ENCODE results near the gene MOSMO. TPM values are rescaled to one million over a fixed set of nuclear protein-coding genes. Genes with fewer than 3 reads are reported as not detected.

Gene MOSMO
- total and polyA plus RNA-seq, 2 donors (not counting 1 experiment from before 2014, with no cell fraction given): 13.0 to 20.2 TPM

DNA sequence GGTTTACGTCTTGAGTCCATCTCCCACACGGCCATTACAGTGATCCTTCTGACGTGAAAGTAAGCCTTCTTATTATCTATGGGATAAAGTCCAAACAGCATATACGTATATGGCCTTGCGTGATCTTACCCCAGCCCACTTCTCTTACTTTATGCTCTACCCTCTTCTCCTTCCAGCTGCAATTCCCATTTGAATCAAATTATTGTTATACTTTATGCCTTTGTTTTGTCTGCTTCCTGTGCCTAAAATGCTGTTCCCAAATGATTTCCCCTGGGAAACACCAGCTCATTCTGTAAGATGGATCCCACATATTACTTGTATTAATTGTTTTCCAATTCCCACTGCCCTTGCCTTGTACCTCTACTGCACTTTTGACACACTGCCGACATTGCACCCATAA lies 43.6 kb upstream of the MOSMO start:
- Histone ChIP-seq H3K36me3 (replicated peaks in 1 of 2; ENCODE audit: control extremely low read depth in 1 of 2, control insufficient read depth in 1 of 2, extremely low read depth in 1 of 2, insufficient read depth in 2 of 2, low read length in 1 of 2) (peaks cover 9 to 94% of the 10 kb centered on the region in 2 experiments), H3K79me2 (ENCODE audit: control insufficient read depth, insufficient read depth, low read length) (peaks cover 15% of the 10 kb centered on the region), H2AFZ (ENCODE audit: insufficient read depth, low read depth, low read length, poor library complexity, severe bottlenecking) (no peak overlapping the region), H3K4me2 (replicated peaks; ENCODE audit: low read depth, low read length, poor library complexity, severe bottlenecking) (no peak overlapping the region), H3K9ac (ENCODE audit: low read length) (no peak overlapping the region), H3K4me3 (ENCODE audit: control extremely low read depth in 1 of 5, extremely low read depth in 1 of 5, insufficient read depth in 1 of 5, low read depth in 2 of 5, low read length in 4 of 5) (no peak overlapping the region), H3K9me3 (ENCODE audit: control extremely low read depth in 1 of 3, control insufficient read depth in 2 of 3, insufficient read depth in 1 of 3, low read length in 2 of 3) (no peaks in the 10 kb centered on the region), H4K20me1 (ENCODE audit: control insufficient read depth, insufficient read depth, low read length, poor library complexity, severe bottlenecking) (peaks cover 25% of the 10 kb centered on the region), H3K27ac (ENCODE audit: low read length in 2 of 2) (no peak overlapping the region), H3K4me1 (ENCODE audit: control insufficient read depth in 2 of 2, insufficient read depth in 2 of 2, low read length in 2 of 2) (no peaks in the 10 kb centered on the region), H3K27me3 (replicated peaks in 1 of 4; ENCODE audit: control extremely low read depth in 1 of 4, control insufficient read depth in 3 of 4, insufficient read depth in 4 of 4, low read length in 3 of 4) (no peaks in the 10 kb centered on the region)
- ChIA-PET CTCF (interaction anchor here (1.3 kb wide), 1 partner anchor 15 kb away, joined by 6 read pairs; no protein-coding TSS in a partner anchor), POLR2A (no interaction called here)
- DNase-seq (no peak), ATAC-seq (ENCODE audit: low read depth) (no peak)
- 100% methylated on average over 1 of the region's 6 CpGs for WGBS (ENCODE audit: insufficient coverage)
- TF ChIP-seq, protein P1, sequence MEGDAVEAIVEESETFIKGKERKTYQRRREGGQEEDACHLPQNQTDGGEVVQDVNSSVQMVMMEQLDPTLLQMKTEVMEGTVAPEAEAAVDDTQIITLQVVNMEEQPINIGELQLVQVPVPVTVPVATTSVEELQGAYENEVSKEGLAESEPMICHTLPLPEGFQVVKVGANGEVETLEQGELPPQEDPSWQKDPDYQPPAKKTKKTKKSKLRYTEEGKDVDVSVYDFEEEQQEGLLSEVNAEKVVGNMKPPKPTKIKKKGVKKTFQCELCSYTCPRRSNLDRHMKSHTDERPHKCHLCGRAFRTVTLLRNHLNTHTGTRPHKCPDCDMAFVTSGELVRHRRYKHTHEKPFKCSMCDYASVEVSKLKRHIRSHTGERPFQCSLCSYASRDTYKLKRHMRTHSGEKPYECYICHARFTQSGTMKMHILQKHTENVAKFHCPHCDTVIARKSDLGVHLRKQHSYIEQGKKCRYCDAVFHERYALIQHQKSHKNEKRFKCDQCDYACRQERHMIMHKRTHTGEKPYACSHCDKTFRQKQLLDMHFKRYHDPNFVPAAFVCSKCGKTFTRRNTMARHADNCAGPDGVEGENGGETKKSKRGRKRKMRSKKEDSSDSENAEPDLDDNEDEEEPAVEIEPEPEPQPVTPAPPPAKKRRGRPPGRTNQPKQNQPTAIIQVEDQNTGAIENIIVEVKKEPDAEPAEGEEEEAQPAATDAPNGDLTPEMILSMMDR (IDR thresholded peaks at IDR 0.05): no peak
- TF ChIP-seq EZH2 (IDR thresholded peaks at IDR 0.05; ENCODE audit: borderline replicate concordance, insufficient read depth, low read depth, low read length, poor library complexity, severe bottlenecking): no peak
- no peak overlapping the region for H3K4me3 Mint-ChIP-seq
- no peaks in the 10 kb centered on the region for H3K27me3 Mint-ChIP-seq
- H3K27ac Mint-ChIP-seq: no peak overlapping the region
- no peaks in the 10 kb centered on the region for H3K9me3 Mint-ChIP-seq (ENCODE audit: insufficient read depth)
- H3K4me1 Mint-ChIP-seq: no peaks in the 10 kb centered on the region
- intact Hi-C loops (cut with micrococcal nuclease): no loop called here

DNA sequence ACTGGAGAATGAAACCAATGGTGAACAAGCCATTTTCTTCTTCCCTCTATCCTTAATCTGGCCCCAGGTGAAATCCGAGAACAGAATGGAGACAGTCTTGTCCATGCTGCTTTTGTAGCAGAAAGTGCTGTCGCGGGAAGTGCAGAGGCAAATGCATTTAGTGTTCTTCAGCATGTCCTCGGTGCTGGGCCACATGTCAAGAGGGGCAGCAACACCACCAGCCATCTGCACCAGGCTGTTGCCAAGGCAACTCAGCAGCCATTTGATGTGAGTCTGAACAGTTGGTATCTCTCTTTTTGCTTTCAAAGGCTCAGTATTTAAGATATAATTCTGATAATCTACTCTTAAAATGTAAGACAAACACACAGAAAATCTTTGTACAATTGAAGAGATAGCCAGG lies 36.1 kb upstream of the MOSMO start:
- no peak overlapping the region for H3K4me3 ChIP-seq (ENCODE audit: control extremely low read depth in 1 of 5, extremely low read depth in 1 of 5, insufficient read depth in 1 of 5, low read depth in 2 of 5, low read length in 4 of 5)
- H3K4me2 ChIP-seq (replicated peaks; ENCODE audit: low read depth, low read length, poor library complexity, severe bottlenecking): no peak overlapping the region
- Mint-ChIP-seq H3K9me3 (ENCODE audit: insufficient read depth) (no peaks in the 10 kb centered on the region), H3K27ac (no peak overlapping the region), H3K4me1 (no peaks in the 10 kb centered on the region), H3K4me3 (no peak overlapping the region), H3K27me3 (no peaks in the 10 kb centered on the region)
- H3K4me1 ChIP-seq (ENCODE audit: control insufficient read depth in 2 of 2, insufficient read depth in 2 of 2, low read length in 2 of 2): no peaks in the 10 kb centered on the region
- no peak for ATAC-seq (ENCODE audit: low read depth)
- no peak overlapping the region for H3K9ac ChIP-seq (ENCODE audit: low read length)
- intact Hi-C loops (cut with micrococcal nuclease): no loop called here
- TF ChIP-seq, protein P1 (IDR thresholded peaks at IDR 0.05): no peak
- no peak for TF ChIP-seq EZH2 (IDR thresholded peaks at IDR 0.05; ENCODE audit: borderline replicate concordance, insufficient read depth, low read depth, low read length, poor library complexity, severe bottlenecking)
- no peaks in the 10 kb centered on the region for H4K20me1 ChIP-seq (ENCODE audit: control insufficient read depth, insufficient read depth, low read length, poor library complexity, severe bottlenecking)
- no peak overlapping the region for H2AFZ ChIP-seq (ENCODE audit: insufficient read depth, low read depth, low read length, poor library complexity, severe bottlenecking)
- ChIA-PET POLR2A (no interaction called here), CTCF (no interaction called here)
- no peaks in the 10 kb centered on the region for H3K27me3 ChIP-seq (replicated peaks in 1 of 4; ENCODE audit: control extremely low read depth in 1 of 4, control insufficient read depth in 3 of 4, insufficient read depth in 4 of 4, low read length in 3 of 4)
- WGBS (ENCODE audit: insufficient coverage): 98% methylated on average over 4 of the region's 4 CpGs
- no peak overlapping the region for H3K27ac ChIP-seq (ENCODE audit: low read length in 2 of 2)
- no peaks in the 10 kb centered on the region for H3K79me2 ChIP-seq (ENCODE audit: control insufficient read depth, insufficient read depth, low read length)
- no peak for DNase-seq
- H3K9me3 ChIP-seq (ENCODE audit: control extremely low read depth in 1 of 3, control insufficient read depth in 2 of 3, insufficient read depth in 1 of 3, low read length in 2 of 3): no peaks in the 10 kb centered on the region
- H3K36me3 ChIP-seq (replicated peaks in 1 of 2; ENCODE audit: control extremely low read depth in 1 of 2, control insufficient read depth in 1 of 2, extremely low read depth in 1 of 2, insufficient read depth in 2 of 2, low read length in 1 of 2): peaks cover 16 to 97% of the 10 kb centered on the region in 2 experiments
